ENCODE results near the gene NUSAP1.

- no peak for TF ChIP-seq CTCF (conservative IDR thresholded peaks at IDR 0.05)
- TF ChIP-seq EZH2 (IDR thresholded peaks at IDR 0.05; ENCODE audit: low read depth): no peak
Measured at GRCh38 chr15:41337047-41337446, 4.4 kb downstream of the NUSAP1 start.

Measured in PC-9 (cell line).